H9 (cell line): ENCODE results near the gene SNX2. TPM values are rescaled to one million over a fixed set of nuclear protein-coding genes. Genes with fewer than 3 reads are reported as not detected.

Source experiments
- DNase-seq: peaks from one replicate; pipeline ENCODE4 v3.0.0-alpha.2; 2017
- H2AFZ ChIP-seq: one replicate; pipeline ENCODE4 v1.6.1; 2013; ENCODE audit warnings: mild to moderate bottlenecking, low read length, control low read depth, moderate library complexity
- H2AK5ac ChIP-seq: 2 replicates; pipeline ENCODE4 v1.6.1; 2013; ENCODE audit warnings: low read length, control low read depth, mixed read lengths; ENCODE audit not compliant: insufficient read length
- H2BK120ac ChIP-seq: one replicate; pipeline ENCODE4 v1.6.1; 2013; ENCODE audit warnings: low read depth, mild to moderate bottlenecking, low read length, control low read depth, inconsistent platforms; ENCODE audit not compliant: poor library complexity, severe bottlenecking
- H2BK12ac ChIP-seq: 2 replicates; pipeline ENCODE4 v1.6.1; 2013; ENCODE audit warnings: low read length, control low read depth, mixed read lengths, low read depth; ENCODE audit not compliant: insufficient read length
- H2BK15ac ChIP-seq: 2 replicates; pipeline ENCODE4 v1.6.1; 2013; ENCODE audit warnings: low read depth, low read length, control low read depth
- H2BK20ac ChIP-seq: one replicate; pipeline ENCODE4 v1.6.1; 2013; ENCODE audit warnings: low read depth, mild to moderate bottlenecking, low read length, control low read depth, inconsistent platforms; ENCODE audit not compliant: poor library complexity, severe bottlenecking
- H2BK5ac ChIP-seq: 2 replicates; pipeline ENCODE4 v1.6.1; 2013; ENCODE audit warnings: low read length, control low read depth, mixed read lengths; ENCODE audit not compliant: insufficient read length
- H3K14ac ChIP-seq: 2 replicates; pipeline ENCODE4 v1.6.1; 2013; ENCODE audit warnings: low read length, control low read depth; ENCODE audit not compliant: insufficient read depth
- H3K18ac ChIP-seq: 2 replicates; pipeline ENCODE4 v1.6.1; 2013; ENCODE audit warnings: low read depth, mild to moderate bottlenecking, mixed read lengths, low read length, control low read depth; ENCODE audit not compliant: insufficient read length
- H3K23ac ChIP-seq: 2 replicates; pipeline ENCODE4 v1.6.1; 2013; ENCODE audit warnings: low read length, control low read depth, mixed read lengths, low read depth; ENCODE audit not compliant: insufficient read length
- H3K23me2 ChIP-seq: 2 replicates; pipeline ENCODE4 v1.6.1; 2013; ENCODE audit warnings: low read depth, mild to moderate bottlenecking, mixed read lengths, low read length, control low read depth; ENCODE audit not compliant: insufficient read length, poor library complexity, severe bottlenecking
- H3K27ac ChIP-seq: 2 replicates; pipeline ENCODE4 v1.5.1; 2013; ENCODE audit warnings: low read length, control low read depth, mixed read lengths, low read depth; ENCODE audit not compliant: insufficient read length
- H3K27me3 ChIP-seq: 2 replicates; pipeline ENCODE4 v1.6.1; 2013; ENCODE audit warnings: low read length, control low read depth, inconsistent platforms; ENCODE audit not compliant: insufficient read depth
- H3K4ac ChIP-seq: 2 replicates; pipeline ENCODE4 v1.6.1; 2013; ENCODE audit warnings: low read depth, mild to moderate bottlenecking, control low read depth, inconsistent platforms, low read length, moderate library complexity
- H3K4me1 ChIP-seq: 2 replicates; pipeline ENCODE4 v1.6.1; 2013; ENCODE audit warnings: low read length, control low read depth, inconsistent platforms; ENCODE audit not compliant: insufficient read depth
- H3K4me2 ChIP-seq: 2 replicates; pipeline ENCODE4 v1.6.1; 2013; ENCODE audit warnings: low read length, control low read depth, mixed read lengths; ENCODE audit not compliant: insufficient read length, insufficient read depth
- H3K56ac ChIP-seq: 2 replicates; pipeline ENCODE4 v1.6.1; 2013; ENCODE audit warnings: low read depth, mild to moderate bottlenecking, mixed read lengths, low read length, control low read depth; ENCODE audit not compliant: insufficient read length
- H3K79me1 ChIP-seq: 2 replicates; pipeline ENCODE4 v1.6.1; 2013; ENCODE audit warnings: low read depth, mild to moderate bottlenecking, moderate library complexity, low read length, control low read depth, inconsistent platforms; ENCODE audit not compliant: insufficient read depth, poor library complexity, severe bottlenecking
- H3K79me2 ChIP-seq: 2 replicates; pipeline ENCODE4 v1.6.1; 2013; ENCODE audit warnings: low read length, control low read depth, inconsistent platforms; ENCODE audit not compliant: insufficient read depth
- H3K9ac ChIP-seq: 2 replicates; pipeline ENCODE4 v1.6.1; 2013; ENCODE audit warnings: low read length, control low read depth, mixed read lengths; ENCODE audit not compliant: insufficient read length; ENCODE audit errors: extremely low read depth
- H3K9me3 ChIP-seq: one replicate; pipeline ENCODE4 v1.6.1; 2013; ENCODE audit warnings: low read depth, low read length, inconsistent platforms; ENCODE audit not compliant: control insufficient read depth
- H3T11ph ChIP-seq: one replicate; pipeline ENCODE4 v1.6.1; 2013; ENCODE audit warnings: mild to moderate bottlenecking, low read length, control low read depth, inconsistent platforms
- H4K20me1 ChIP-seq: one replicate; pipeline ENCODE4 v1.6.1; 2013; ENCODE audit not compliant: control insufficient read depth, insufficient read length, insufficient read depth
- H4K5ac ChIP-seq: 2 replicates; pipeline ENCODE4 v1.6.1; 2013; ENCODE audit warnings: low read depth, mild to moderate bottlenecking, mixed read lengths, low read length, control low read depth; ENCODE audit not compliant: insufficient read length
- H4K8ac ChIP-seq: replicated peaks from 2 replicates; pipeline ENCODE4 v1.6.1; 2013; ENCODE audit warnings: low read length, control low read depth, mixed read lengths, low read depth; ENCODE audit not compliant: insufficient read length
- H4K91ac ChIP-seq: 2 replicates; pipeline ENCODE4 v1.6.1; 2013; ENCODE audit warnings: low read depth, mild to moderate bottlenecking, moderate library complexity, mixed read lengths, low read length, control low read depth; ENCODE audit not compliant: insufficient read length
- H3K27ac Mint-ChIP-seq, 3 experiments: 2 replicates in 2 of 3; 3 replicates in 1 of 3; pipeline ENCODE4 v1.8.0; 2020 to 2021; ENCODE audit warnings: mixed read lengths in 3 of 3, mild to moderate bottlenecking in 1 of 3, moderate library complexity in 1 of 3
- H3K27me3 Mint-ChIP-seq: 2 replicates; pipeline ENCODE4 v1.8.0; 2021; ENCODE audit warnings: low read depth, mild to moderate bottlenecking, moderate library complexity, mixed read lengths
- H3K36me3 Mint-ChIP-seq, 3 experiments: 2 replicates in 2 of 3; 3 replicates in 1 of 3; pipeline ENCODE4 v1.8.0; 2020 to 2021; ENCODE audit warnings: low read depth in 3 of 3, mixed read lengths in 3 of 3; ENCODE audit not compliant: insufficient read depth in 1 of 3
- H3K4me1 Mint-ChIP-seq, 2 experiments: 2 replicates each; pipeline ENCODE4 v1.8.0; 2020; ENCODE audit warnings: mixed read lengths in 2 of 2
- H3K4me3 Mint-ChIP-seq, 2 experiments: 2 replicates in 1 of 2; 3 replicates in 1 of 2; pipeline ENCODE4 v1.8.0; 2020 to 2021; ENCODE audit warnings: mild to moderate bottlenecking in 2 of 2, mixed read lengths in 2 of 2, moderate library complexity in 1 of 2
- H3K9me3 Mint-ChIP-seq, 2 experiments: 2 replicates in 1 of 2; 3 replicates in 1 of 2; pipeline ENCODE4 v1.8.0; 2020; ENCODE audit warnings: mild to moderate bottlenecking in 2 of 2, mixed read lengths in 2 of 2, moderate library complexity in 1 of 2
- CTCF ChIP-seq: fragments of 200-600 bp; sonication (generic); conservative IDR thresholded peaks from 3 replicates; pipeline ENCODE4 v1.8.0; 2021; ENCODE audit warnings: antibody characterized with exemption, mild to moderate bottlenecking
- WGBS: extraction: QIAGEN DNeasy Blood & Tissue Kit; methylation state at CpG from one replicate; pipeline ENCODE4 v1.1.7; 2013; ENCODE audit warnings: missing lambda C conversion rate, low lambda C conversion rate, mixed read lengths; ENCODE audit not compliant: insufficient read length; ENCODE audit errors: extremely low coverage; 5-methylcytosine and 5-hydroxymethylcytosine counted together
- total RNA-seq: library from RNA; stranded (reverse); gene quantifications from 2 replicates; pipeline ENCODE4 v1.2.1, GENCODE V29; 2021

Gene SNX2
- total RNA-seq, 1 experiment from 2014 or later: 62.6 TPM

GRCh38 chr5:122845229-122846050, 70.6 kb downstream of the SNX2 start, which contains the start of gene SNX24:
SNX24 (plus strand) TSS chr5:122845613; CDS start chr5:122845634, 21 bp downstream.
- no peaks in the 10 kb centered on the region for H3K9me3 ChIP-seq

More at GRCh38 chr5:122845229-122846050, 70.6 kb downstream of the SNX2 start, which contains the start of gene SNX24:
- H2AFZ ChIP-seq: peak within 1 kb of the TSS; percentile 9
- peak within 1 kb of the TSS; percentile 94 for H3K14ac ChIP-seq
- no peak within 1 kb of the TSS for H3K4ac ChIP-seq
- H2BK12ac ChIP-seq: no peak within 1 kb of the TSS
- H3K27ac Mint-ChIP-seq: peak within 1 kb of the TSS; percentile 63 to 93 (median 69); a peak in 6 of 7 replicates
- no peak for TF ChIP-seq CTCF
- H3K9ac ChIP-seq: peak within 1 kb of the TSS; percentile 65
- DNase-seq: peak; percentile 87
- H3K27ac ChIP-seq: no peak within 1 kb of the TSS
- H3K18ac ChIP-seq: peak within 1 kb of the TSS; percentile 88
- H2BK20ac ChIP-seq: no peak within 1 kb of the TSS
- peak within 1 kb of the TSS; percentile 74 to 88 for H3K4me3 Mint-ChIP-seq
- WGBS: no CpG with 5 or more reads among the region's 92 CpGs
- peak within 1 kb of the TSS; percentile 68 for H3K4me2 ChIP-seq
- no peak within 1 kb of the TSS for H4K5ac ChIP-seq
- H3K56ac ChIP-seq: no peak within 1 kb of the TSS
- no peak within 1 kb of the TSS for H2BK15ac ChIP-seq
- no peaks in the 10 kb centered on the region for H4K20me1 ChIP-seq
- no peaks in the 10 kb centered on the region for H3K27me3 ChIP-seq
- H3K23ac ChIP-seq: no peak within 1 kb of the TSS
- H2BK5ac ChIP-seq: no peak within 1 kb of the TSS
- H3K36me3 Mint-ChIP-seq: peaks cover 0 to 4% (median 0%) of the 10 kb centered on the region in 3 experiments; a peak in 1 of 7 replicates
- H3K4me1 Mint-ChIP-seq: peaks cover 29 to 31% of the 10 kb centered on the region in 2 experiments
- H3K79me2 ChIP-seq: no peaks in the 10 kb centered on the region
- H3K23me2 ChIP-seq: peaks cover 10% of the 10 kb centered on the region
- H3K79me1 ChIP-seq: no peaks in the 10 kb centered on the region
- H3K4me1 ChIP-seq: peaks cover 7% of the 10 kb centered on the region
- H3K27me3 Mint-ChIP-seq: peaks cover 16% of the 10 kb centered on the region
- peaks cover 0 to 2% of the 10 kb centered on the region in 2 experiments; a peak in 2 of 5 replicates for H3K9me3 Mint-ChIP-seq
- no peak within 1 kb of the TSS for H3T11ph ChIP-seq
- no peak within 1 kb of the TSS for H4K8ac ChIP-seq
- no peak within 1 kb of the TSS for H4K91ac ChIP-seq
- H2AK5ac ChIP-seq: no peak within 1 kb of the TSS
- no peak within 1 kb of the TSS for H2BK120ac ChIP-seq
